SK-N-SH (cell line): Measurements from ENCODE around the gene SLC22A7. TPM values are rescaled to one million over a fixed set of nuclear protein-coding genes. Genes with fewer than 3 reads are reported as not detected.

Experiments
- CTCF ChIA-PET: fragments of 300-600, 350-600 bp; formaldehyde crosslinking; extraction: SDS; loops from one replicate; lab custom pipeline; 2021; lab: Yijun Ruan, JAX
- POLR2A ChIA-PET: fragments of 350-600 bp; sonication (Branson Sonifier 250); formaldehyde crosslinking; extraction: SDS; loops from one replicate; lab custom pipeline; 2020; ENCODE audit warnings: antibody characterized with exemption, inconsistent platforms; lab: Yijun Ruan, JAX
- DNase-seq: peaks from one replicate; pipeline ENCODE4 v3.0.0; 2012
- H2AFZ ChIP-seq: fragments of 200-600 bp; sonication (generic); 2 replicates; pipeline ENCODE4 v1.8.1; 2016; ENCODE audit warnings: antibody characterized with exemption, mild to moderate bottlenecking, low read depth
- H3F3A ChIP-seq: fragments of 200-600 bp; sonication (generic); replicated peaks from 2 replicates; pipeline ENCODE3; 2016; ENCODE audit warnings: antibody characterized with exemption, mild to moderate bottlenecking; ENCODE audit not compliant: insufficient read depth
- H3K27ac ChIP-seq, 2 experiments: fragments of 200-500 bp in 1 of 2; fragments of 200-600 bp in 1 of 2; sonication (Bioruptor generic) in 1 of 2; sonication (generic), shearing (Covaris generic) in 1 of 2; 2 replicates each; pipeline versions ENCODE4 v1.5.1 to v1.6.1; 2014 to 2016; ENCODE audit warnings: low read depth in 2 of 2, inconsistent platforms in 1 of 2, low read length in 1 of 2, mild to moderate bottlenecking in 1 of 2, mixed read lengths in 1 of 2
- H3K27me3 ChIP-seq: fragments of 200-600 bp; sonication (generic), shearing (Covaris generic); 2 replicates; pipeline ENCODE4 v1.6.1; 2016; ENCODE audit warnings: mixed run types; ENCODE audit not compliant: insufficient read depth
- H3K36me3 ChIP-seq, 2 experiments: fragments of 200-500 bp in 1 of 2; fragments of 200-600 bp in 1 of 2; sonication (Bioruptor generic) in 1 of 2; sonication (generic) in 1 of 2; replicated peaks in 1 of 2; 2 replicates each; pipeline versions ENCODE3 to v1.5.1; 2014 to 2016; ENCODE audit warnings: low read length in 1 of 2, mild to moderate bottlenecking in 1 of 2; ENCODE audit not compliant: insufficient read depth in 2 of 2, control insufficient read depth in 1 of 2
- H3K4me1 ChIP-seq, 2 experiments: fragments of 200-500 bp in 1 of 2; fragments of 200-600 bp in 1 of 2; sonication (Bioruptor generic) in 1 of 2; sonication (generic), shearing (Covaris generic) in 1 of 2; 2 replicates each; pipeline versions ENCODE4 v1.5.1 to v1.6.1; 2014 to 2016; ENCODE audit warnings: low read depth in 1 of 2, low read length in 1 of 2, mixed run types in 1 of 2; ENCODE audit not compliant: insufficient read depth in 2 of 2, control insufficient read depth in 1 of 2
- H3K4me2 ChIP-seq: fragments of 200-600 bp; sonication (generic), shearing (Covaris generic); 2 replicates; pipeline ENCODE4 v1.6.1; 2017; ENCODE audit warnings: mixed run types
- H3K4me3 ChIP-seq, 2 experiments: fragments of 200-500 bp in 1 of 2; fragments of 200-600 bp in 1 of 2; sonication (Bioruptor generic) in 1 of 2; sonication (generic), shearing (Covaris generic) in 1 of 2; 2 replicates each; pipeline versions ENCODE4 v1.5.1 to v1.8.1; 2014 to 2016; ENCODE audit warnings: low read depth in 2 of 2, inconsistent platforms in 1 of 2, low read length in 1 of 2, mild to moderate bottlenecking in 1 of 2, mixed read lengths in 1 of 2, moderate library complexity in 1 of 2
- H3K79me2 ChIP-seq: fragments of 200-600 bp; sonication (generic); 2 replicates; pipeline ENCODE4 v1.8.1; 2017; ENCODE audit warnings: mild to moderate bottlenecking; ENCODE audit not compliant: insufficient read depth
- H3K9ac ChIP-seq: fragments of 200-600 bp; sonication (generic); 2 replicates; pipeline ENCODE4 v1.6.1; 2017; ENCODE audit warnings: mixed run types
- H3K9me2 ChIP-seq: fragments of 200-600 bp; sonication (generic); 2 replicates; pipeline ENCODE4 v1.6.1; 2017; ENCODE audit warnings: mixed run types
- H3K9me3 ChIP-seq: fragments of 200-600 bp; sonication (generic); 2 replicates; pipeline ENCODE4 v1.6.1; 2017; ENCODE audit warnings: mixed run types, mild to moderate bottlenecking, moderate library complexity
- H4K20me1 ChIP-seq: fragments of 200-600 bp; sonication (generic); 2 replicates; pipeline ENCODE4 v1.6.1; 2017; ENCODE audit warnings: mild to moderate bottlenecking, mixed run types; ENCODE audit not compliant: insufficient read depth
- CHD2 ChIP-seq: fragments of 150-350 bp; IDR thresholded peaks from 2 replicates; pipeline ENCODE4 v1.6.1; 2018; ENCODE audit warnings: low read length; ENCODE audit not compliant: partially characterized antibody
- CTCF ChIP-seq: fragments of 200-600 bp; sonication (generic); IDR thresholded peaks from 2 replicates; pipeline ENCODE4 v1.6.1; 2017; ENCODE audit warnings: antibody characterized with exemption, mild to moderate bottlenecking, moderate library complexity
- ELF1 ChIP-seq: IDR thresholded peaks from 2 replicates; pipeline ENCODE4 v1.4.0; 2012
- EP300 ChIP-seq, 2 experiments: IDR thresholded peaks; 2 replicates each; pipeline versions ENCODE4 v1.4.0 to v1.6.1; 2012; ENCODE audit warnings: borderline replicate concordance in 1 of 2, low read depth in 1 of 2, low read length in 1 of 2
- EZH2phosphoT487 ChIP-seq: fragments of 200-600 bp; sonication (generic); IDR thresholded peaks from 2 replicates; pipeline ENCODE4 v1.6.1; 2017; ENCODE audit warnings: low read depth, mixed run types, mild to moderate bottlenecking, antibody characterized with exemption, moderate library complexity, borderline replicate concordance
- FOSL2 ChIP-seq: IDR thresholded peaks from 2 replicates; pipeline ENCODE4 v1.4.0; 2012; ENCODE audit warnings: low read depth, mild to moderate bottlenecking, moderate library complexity, borderline replicate concordance
- FOXJ3 ChIP-seq: sonication (generic); formaldehyde crosslinking; IDR thresholded peaks from 2 replicates; pipeline ENCODE4 v1.5.1; 2020; ENCODE audit warnings: mild to moderate bottlenecking, missing genetic modification reagents
- FOXM1 ChIP-seq: IDR thresholded peaks from 2 replicates; pipeline ENCODE4 v1.4.0; 2012; ENCODE audit warnings: low read depth, mild to moderate bottlenecking
- GATA2 ChIP-seq: sonication (generic); formaldehyde crosslinking; IDR thresholded peaks from 2 replicates; pipeline ENCODE4 v1.5.0; 2020; ENCODE audit warnings: mild to moderate bottlenecking, missing genetic modification reagents
- IRF3 ChIP-seq: fragments of 150-350 bp; IDR thresholded peaks from 2 replicates; pipeline ENCODE4 v1.6.1; 2016; ENCODE audit warnings: mild to moderate bottlenecking, low read depth, low read length
- MXI1 ChIP-seq: IDR thresholded peaks from 2 replicates; pipeline ENCODE4 v1.6.1; 2012; ENCODE audit warnings: mild to moderate bottlenecking, low read depth, low read length, improper control_type of control experiment
- NFIC ChIP-seq: IDR thresholded peaks from 2 replicates; pipeline ENCODE4 v1.4.0; 2012; ENCODE audit warnings: borderline replicate concordance
- PBX3 ChIP-seq: IDR thresholded peaks from 2 replicates; pipeline ENCODE4; 2012
- POLR2AphosphoS5 ChIP-seq: IDR thresholded peaks from 2 replicates; pipeline ENCODE4 v1.6.1; 2012; ENCODE audit warnings: low read depth, low read length
- RCOR1 ChIP-seq: fragments of 150-350 bp; IDR thresholded peaks from 2 replicates; pipeline ENCODE4 v1.6.1; 2017; ENCODE audit warnings: antibody characterized with exemption, low read length
- RFX5 ChIP-seq: IDR thresholded peaks from 2 replicates; pipeline ENCODE4 v1.6.1; 2012; ENCODE audit warnings: mild to moderate bottlenecking, improper control_type of control experiment, low read length
- SMC3 ChIP-seq: IDR thresholded peaks from 2 replicates; pipeline ENCODE4 v1.6.1; 2012; ENCODE audit warnings: low read depth, low read length, improper control_type of control experiment
- TAF1 ChIP-seq: IDR thresholded peaks from 2 replicates; pipeline ENCODE4 v1.6.1; 2012; ENCODE audit warnings: low read depth, mild to moderate bottlenecking, low read length, moderate library complexity, borderline replicate concordance
- TCF12 ChIP-seq: IDR thresholded peaks from 2 replicates; pipeline ENCODE4 v1.4.0; 2012
- TEAD4 ChIP-seq: IDR thresholded peaks from 2 replicates; pipeline ENCODE4 v1.4.0; 2012; ENCODE audit warnings: mild to moderate bottlenecking, borderline replicate concordance; ENCODE audit not compliant: insufficient read depth
- YY1 ChIP-seq: IDR thresholded peaks from 2 replicates; pipeline ENCODE4 v1.4.0; 2012; ENCODE audit warnings: low read depth, mild to moderate bottlenecking
- WGBS: methylation state at CpG from one replicate; pipeline ENCODE4 v1.1.6; 2017; ENCODE audit warnings: low lambda C conversion rate; 5-methylcytosine and 5-hydroxymethylcytosine counted together
- polyA plus RNA-seq, 3 experiments: library from polyadenylated mRNA; depleted of rRNA; stranded (reverse); fragments of >200 nt; gene quantifications; 2 replicates each; pipeline ENCODE4 v1.2.3, GENCODE V29; 2012

SLC22A7 gene
- polyA plus RNA-seq, 1 of the 3 experiments (the other 2 are of a cell fraction): not detected

- TF ChIP-seq PBX3 (no peak), FOSL2 (no peak)
These were observed 14.2 kb upstream of the SLC22A7 start (continued) for GRCh38 chr6:43283905-43284304.

GRCh38 chr6:43284991-43285781, 12.9 kb upstream of the SLC22A7 start:
- Histone ChIP-seq H3K9ac (no peak overlapping the region), H3K4me2 (no peak overlapping the region), H3K9me2 (no peaks in the 10 kb centered on the region), H3K36me3 (no peaks in the 10 kb centered on the region), H4K20me1 (no peaks in the 10 kb centered on the region), H3K27me3 (no peaks in the 10 kb centered on the region), H3K27ac (no peak overlapping the region), H3K9me3 (no peaks in the 10 kb centered on the region), H3K4me3 (no peak overlapping the region), H3K4me1 (no peaks in the 10 kb centered on the region), H2AFZ (no peak overlapping the region), H3F3A (no peaks in the 10 kb centered on the region), H3K79me2 (no peaks in the 10 kb centered on the region)
- ChIA-PET CTCF (no interaction called here), POLR2A (no interaction called here)
- WGBS: 82% methylated on average over 51 of the region's 83 CpGs
- TF ChIP-seq CTCF (no peak), TCF12 (no peak), IRF3 (no peak), EP300 (IDR thresholded peaks at IDR 0.05; ENCODE audit: borderline replicate concordance in 1 of 2, low read depth in 1 of 2, low read length in 1 of 2) (no peak)
- DNase-seq: no peak

DNA sequence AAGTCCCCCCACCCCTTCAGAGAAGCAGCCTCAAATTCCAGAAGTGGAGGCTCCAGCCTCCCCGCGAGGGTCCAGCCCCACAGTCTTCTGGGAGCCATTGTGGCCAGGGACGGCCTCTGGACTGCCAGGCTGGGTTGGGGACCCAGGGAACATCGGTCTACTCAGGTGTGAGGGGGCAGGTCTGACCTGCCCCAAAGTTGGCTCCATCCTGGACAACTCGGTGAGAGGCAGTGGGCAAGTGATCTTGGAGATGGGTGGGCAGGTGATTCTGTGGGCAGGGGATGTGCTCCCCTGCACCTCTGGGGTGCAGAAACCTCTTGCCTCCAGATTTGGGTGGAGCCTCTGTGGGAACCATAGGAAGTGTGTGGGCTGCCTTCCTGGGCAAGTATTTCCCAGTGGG, 12.2 kb upstream of the SLC22A7 start:
- CTCF ChIA-PET: no interaction called here
- H3K9ac ChIP-seq: no peak overlapping the region
- TF ChIP-seq MXI1 (no peak), GATA2 (CRISPR knock-in tag) (no peak), TEAD4 (no peak), YY1 (no peak), RFX5 (no peak), EZH2phosphoT487 (no peak), RCOR1 (no peak), TAF1 (no peak), POLR2AphosphoS5 (no peak), NFIC (no peak), TCF12 (no peak), SMC3 (no peak), ELF1 (no peak), FOXJ3 (CRISPR knock-in tag) (no peak), FOXM1 (no peak), CTCF (no peak), CHD2 (no peak)

More for the DNA sequence above, 12.2 kb upstream of the SLC22A7 start:
- Histone ChIP-seq H3K4me1 (no peaks in the 10 kb centered on the region), H3K4me2 (no peak overlapping the region), H3K9me2 (no peaks in the 10 kb centered on the region), H3K27me3 (no peaks in the 10 kb centered on the region), H3K27ac (no peak overlapping the region), H2AFZ (no peak overlapping the region), H3K9me3 (no peaks in the 10 kb centered on the region), H3F3A (no peaks in the 10 kb centered on the region), H3K79me2 (no peaks in the 10 kb centered on the region), H3K36me3 (no peaks in the 10 kb centered on the region), H4K20me1 (no peaks in the 10 kb centered on the region), H3K4me3 (no peak overlapping the region)
- no peak for DNase-seq
- POLR2A ChIA-PET: no interaction called here
- 80% methylated on average over 3 of the region's 5 CpGs for whole genome bisulfite sequencing
